HG03342 (cell line): ENCODE measurements around the gene ARPC1A.
"Not testable (repeated sequence)": the region's sequence is repeated elsewhere in the genome, so short reads cannot be mapped to it uniquely, and the experiment has no call there.

Experiments
- ATAC-seq: cut with Tn5 transposase; IDR thresholded peaks from one replicate; pipeline ENCODE4 v1.9.1; 2021; ENCODE audit warnings: mild to moderate bottlenecking, moderate library complexity; ENCODE audit not compliant: unreplicated experiment

Gene ARPC1A

GRCh38 chr7:99325592-99326407 is at the start of gene ARPC1A:
ARPC1A (plus strand) TSS chr7:99325898; CDS start chr7:99333354, 7,456 bp downstream.
- peak; percentile 87 for ATAC-seq

GRCh38 chr7:99278180-99278579 is 47.5 kb upstream of the ARPC1A start:
- ATAC-seq: no peak

DNA sequence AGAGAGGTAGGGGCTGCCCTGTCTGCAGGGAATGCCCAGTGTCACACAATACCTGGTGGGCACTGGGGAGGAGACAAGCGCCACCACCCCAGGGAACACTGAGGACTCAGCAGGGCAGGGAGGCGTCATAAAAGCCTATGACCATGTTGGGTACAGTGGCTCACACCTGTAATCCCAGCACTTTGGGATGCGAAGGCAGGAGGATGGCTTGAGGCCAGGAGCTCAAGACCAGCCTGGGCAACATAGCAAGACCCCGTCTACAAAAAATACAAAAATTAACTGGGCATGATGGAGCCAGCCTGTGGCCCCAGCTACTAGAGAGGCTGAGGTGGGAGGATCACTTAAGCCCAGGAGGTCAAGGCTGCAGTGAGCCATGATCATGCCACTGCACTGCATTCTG is 41.5 kb upstream of the ARPC1A start:
- ATAC-seq: not testable (repeated sequence)

GRCh38 chr7:99287779-99288534 is 37.7 kb upstream of the ARPC1A start:
- no peak for ATAC-seq

- ATAC-seq: no peak
Observed at GRCh38 chr7:99289185-99289584, 36.5 kb upstream of the ARPC1A start.

DNA sequence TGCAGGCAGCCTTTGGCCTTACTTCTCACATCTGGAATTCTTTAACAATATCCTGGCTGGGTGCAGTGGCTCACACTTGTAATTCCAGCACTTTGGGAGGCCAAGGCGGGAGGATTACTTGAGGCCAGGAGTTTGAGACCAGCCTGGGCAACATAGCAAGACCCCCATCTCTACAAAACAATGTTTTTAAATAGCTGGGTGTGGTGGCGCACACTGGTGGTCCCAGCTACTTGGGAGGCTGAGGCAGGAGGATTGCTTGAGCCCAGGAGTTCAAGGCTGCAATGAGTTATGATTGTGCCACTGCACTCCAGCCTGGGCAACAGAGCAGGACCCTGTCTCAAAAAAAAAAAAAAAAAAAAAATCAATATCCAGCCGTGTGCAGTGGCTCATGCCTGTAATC is 35.5 kb upstream of the ARPC1A start:
- ATAC-seq: not testable (repeated sequence)

DNA sequence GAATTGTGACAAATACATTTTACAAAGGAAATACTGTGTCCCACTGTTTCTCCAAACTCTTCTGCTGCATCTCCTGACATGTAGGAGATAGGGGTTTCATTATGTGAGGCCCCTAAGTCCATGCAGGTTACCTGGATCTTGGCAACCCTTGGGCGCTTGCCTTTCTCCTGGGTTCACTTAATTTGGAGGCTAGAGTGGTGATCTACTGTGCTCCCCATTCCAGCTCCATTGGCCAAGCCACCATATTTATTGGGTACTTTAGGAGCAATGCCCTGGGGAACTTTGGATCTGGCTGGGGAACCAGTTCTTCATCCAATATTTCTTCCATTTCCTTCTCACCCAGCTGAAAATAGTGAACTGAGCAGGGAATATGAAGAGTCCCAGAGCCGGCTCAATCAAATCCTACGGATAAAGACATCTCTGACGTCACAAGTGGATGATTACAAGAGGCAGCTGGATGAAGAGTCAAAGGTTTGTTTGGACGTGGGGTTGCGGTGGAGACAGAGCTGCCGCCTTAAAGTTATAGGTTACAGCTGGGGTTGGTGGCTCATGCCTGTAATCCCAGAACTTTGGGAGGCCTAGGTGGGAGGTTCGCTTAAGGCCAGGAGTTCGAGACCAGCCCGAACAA is 34.6 kb upstream of the ARPC1A start:
- ATAC-seq: no peak

GRCh38 chr7:99292127-99292526 is 33.6 kb upstream of the ARPC1A start:
- no peak for ATAC-seq

DNA sequence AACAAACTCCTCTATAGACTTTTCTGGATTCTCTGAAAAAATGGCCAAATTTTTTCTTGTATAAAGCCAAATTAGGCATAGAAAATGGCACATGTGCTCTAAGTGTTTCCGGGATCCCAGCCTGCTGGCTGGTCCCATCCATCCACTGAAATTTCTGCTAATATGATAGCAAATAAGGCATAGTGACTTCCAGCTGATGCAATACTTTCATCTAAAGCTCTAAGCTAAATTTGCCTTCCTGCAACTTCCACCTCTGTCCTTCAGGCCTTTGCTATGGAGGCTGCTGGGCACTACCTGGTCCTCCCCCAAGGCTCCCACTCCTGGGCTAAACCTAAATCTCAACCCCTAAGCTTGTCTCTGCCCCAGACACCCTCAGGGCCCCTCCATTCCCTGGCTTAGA is 32.5 kb upstream of the ARPC1A start:
- ATAC-seq: no peak

- no peak for ATAC-seq
Observed at GRCh38 chr7:99293650-99294049, 32.0 kb upstream of the ARPC1A start.

DNA sequence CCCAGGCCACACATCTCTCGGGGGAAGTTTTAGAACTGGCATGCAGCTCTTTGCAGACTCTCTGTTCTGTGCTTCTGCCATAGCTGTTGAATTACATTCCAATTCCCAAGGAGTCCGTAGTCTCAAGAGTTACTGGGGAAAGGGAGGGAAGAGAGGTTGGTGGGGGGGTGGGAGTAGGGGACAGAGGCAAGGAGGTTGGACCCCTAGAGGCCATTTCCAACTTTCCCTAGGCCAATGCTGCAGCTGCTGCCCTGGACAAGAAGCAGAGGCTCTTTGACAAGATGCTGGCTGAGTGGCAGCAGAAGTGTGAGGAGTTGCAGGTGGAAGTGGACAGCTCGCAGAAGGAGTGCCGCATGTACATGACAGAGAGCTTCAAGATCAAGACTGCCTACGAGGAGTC is 29.2 kb upstream of the ARPC1A start:
- ATAC-seq: no peak

- ATAC-seq: no peak
Observed at GRCh38 chr7:99301496-99301895, 24.2 kb upstream of the ARPC1A start.

GRCh38 chr7:99305473-99306260 is 20.0 kb upstream of the ARPC1A start:
- no peak for ATAC-seq

DNA sequence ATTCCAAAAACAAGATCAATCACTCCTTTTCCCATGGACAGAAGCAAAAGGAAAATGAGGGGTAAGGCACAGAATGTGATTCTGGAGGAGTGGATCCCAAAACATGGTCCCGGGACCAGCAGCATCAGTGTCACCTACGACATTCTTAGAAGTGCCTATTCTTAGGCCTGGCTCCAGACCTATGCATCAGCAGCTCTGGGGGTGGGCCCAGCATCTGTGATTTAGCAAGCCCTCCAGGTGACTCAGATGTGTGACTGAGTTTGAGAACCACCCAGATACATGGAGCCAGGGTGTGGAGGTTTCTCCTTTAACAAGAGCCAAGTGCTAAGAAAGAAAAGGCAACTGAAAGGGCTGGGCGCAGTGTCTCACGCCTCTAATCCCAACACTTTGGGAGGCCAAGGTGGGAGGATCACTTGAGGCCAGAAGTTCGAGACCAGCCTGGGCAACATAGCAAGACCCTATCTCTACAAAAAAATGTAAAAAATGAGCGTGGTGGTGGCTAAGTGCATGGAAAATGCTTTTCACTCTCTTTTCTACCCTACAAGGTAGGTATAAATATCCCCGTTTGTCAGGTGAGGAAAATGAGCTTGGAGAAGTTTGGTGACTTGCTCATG is 17.1 kb upstream of the ARPC1A start:
- ATAC-seq: no peak

- ATAC-seq: no peak
Observed at GRCh38 chr7:99309111-99309510, 16.6 kb upstream of the ARPC1A start.

DNA sequence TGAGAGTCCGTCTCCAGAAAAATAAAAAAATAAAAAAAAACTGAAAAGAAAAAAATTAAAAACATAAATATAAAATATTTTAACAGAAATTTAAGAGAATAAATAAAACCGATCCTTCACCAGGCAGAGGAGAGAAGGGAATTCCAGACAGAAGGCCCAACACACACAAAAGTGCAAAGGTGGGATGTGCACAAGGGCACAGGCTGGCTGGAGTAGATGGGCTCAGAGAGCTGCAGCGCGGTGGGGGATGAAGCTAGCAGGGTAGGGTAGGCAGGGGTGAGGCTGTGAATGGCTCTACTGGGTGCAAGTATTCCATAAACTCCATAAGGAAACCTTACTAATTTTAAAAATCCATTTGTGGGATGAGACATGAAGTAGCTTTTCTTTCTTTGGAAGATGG is 15.7 kb upstream of the ARPC1A start:
- ATAC-seq: no peak

- ATAC-seq: no peak
Observed at GRCh38 chr7:99311702-99312101, 14.0 kb upstream of the ARPC1A start.

DNA sequence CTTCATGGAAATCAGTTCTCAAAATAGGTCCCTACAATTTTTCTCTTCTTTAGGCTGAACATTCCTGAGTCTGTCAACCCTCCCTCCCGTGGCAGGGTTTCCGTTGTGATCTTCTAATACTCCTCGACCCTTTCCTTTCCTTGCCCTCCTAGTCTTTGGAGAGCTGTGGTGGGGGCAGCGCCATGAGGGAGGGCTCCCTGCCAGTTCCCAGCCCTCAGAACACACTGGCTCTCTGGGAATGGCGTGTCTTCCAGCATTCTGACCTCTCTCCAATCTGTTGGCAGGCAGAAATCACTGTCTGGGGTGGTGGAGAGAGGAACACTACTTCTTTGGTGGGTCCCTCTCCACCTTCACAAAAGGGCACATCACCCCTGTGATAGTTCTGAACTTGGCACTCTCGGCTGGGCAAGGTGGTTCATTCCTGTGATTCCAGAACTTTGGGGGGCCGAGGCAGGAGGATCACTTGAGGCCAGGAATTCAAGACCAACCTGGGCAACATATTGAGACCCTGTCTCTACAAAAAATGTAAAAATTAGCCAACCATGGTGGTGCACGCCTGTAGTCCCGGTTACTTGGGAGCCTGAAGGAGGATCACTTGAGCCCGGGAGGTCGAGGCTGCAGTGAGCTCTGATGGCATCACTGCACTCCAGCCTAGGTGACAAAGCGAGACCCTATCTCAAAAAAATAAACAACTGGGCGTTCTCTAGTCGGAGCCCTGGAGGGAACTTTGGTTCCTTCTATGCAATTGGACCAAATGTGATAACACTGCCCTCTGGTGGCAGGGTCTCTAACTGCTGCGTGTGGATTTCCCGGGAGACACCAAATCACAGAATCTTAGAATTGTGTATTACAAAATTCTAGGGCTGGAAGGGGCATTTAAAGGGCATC is 13.1 kb upstream of the ARPC1A start:
- ATAC-seq: no peak

GRCh38 chr7:99313204-99313573 is 12.5 kb upstream of the ARPC1A start:
- no peak for ATAC-seq

GRCh38 chr7:99314504-99314903 is 11.2 kb upstream of the ARPC1A start:
- no peak for ATAC-seq
